ENCODE data around the gene TNXB. TPM values are rescaled to one million over a fixed set of nuclear protein-coding genes. Genes with fewer than 3 reads are reported as not detected.
"Not testable (repeated sequence)": the region's sequence is repeated elsewhere in the genome, so short reads cannot be mapped to it uniquely, and the experiment has no call there.

The TNXB gene
- total RNA-seq, 4 donors from 2014 or later, result 24.9 to 155 (median 46.3) TPM

DNA sequence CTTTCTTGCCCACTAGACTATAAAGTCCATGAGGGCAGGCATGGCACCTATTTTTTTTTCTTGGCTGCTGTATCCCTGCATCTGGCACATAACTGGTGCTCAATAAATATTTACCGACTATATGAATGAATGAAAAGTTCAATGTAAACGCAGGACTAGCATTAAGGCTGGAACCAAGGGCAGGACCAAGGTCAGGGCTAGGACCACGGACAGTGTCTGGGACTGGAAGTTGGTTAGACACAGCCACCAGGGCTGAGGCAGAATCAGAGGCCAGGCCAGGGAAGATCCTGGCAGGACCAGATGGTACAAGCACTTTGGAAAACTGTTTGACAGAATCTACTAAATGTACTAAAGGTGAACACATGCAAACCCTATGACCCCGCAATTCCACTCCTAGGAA is 3.7 kb downstream of the TNXB start:
- WGBS, 2 donors, result 82 to 84% methylated on average over 4 of the region's 4 CpGs
- no peak overlapping the region for H3K4me3 ChIP-seq (ENCODE audit: low read depth, poor library complexity, severe bottlenecking)
- intact Hi-C loops (cut with DNase I; ENCODE audit: low total_unique reads), result no loop called here
- DNase-seq (ENCODE audit: low spot score in 2 of 2), result no peak
- TF ChIP-seq, protein P1, sequence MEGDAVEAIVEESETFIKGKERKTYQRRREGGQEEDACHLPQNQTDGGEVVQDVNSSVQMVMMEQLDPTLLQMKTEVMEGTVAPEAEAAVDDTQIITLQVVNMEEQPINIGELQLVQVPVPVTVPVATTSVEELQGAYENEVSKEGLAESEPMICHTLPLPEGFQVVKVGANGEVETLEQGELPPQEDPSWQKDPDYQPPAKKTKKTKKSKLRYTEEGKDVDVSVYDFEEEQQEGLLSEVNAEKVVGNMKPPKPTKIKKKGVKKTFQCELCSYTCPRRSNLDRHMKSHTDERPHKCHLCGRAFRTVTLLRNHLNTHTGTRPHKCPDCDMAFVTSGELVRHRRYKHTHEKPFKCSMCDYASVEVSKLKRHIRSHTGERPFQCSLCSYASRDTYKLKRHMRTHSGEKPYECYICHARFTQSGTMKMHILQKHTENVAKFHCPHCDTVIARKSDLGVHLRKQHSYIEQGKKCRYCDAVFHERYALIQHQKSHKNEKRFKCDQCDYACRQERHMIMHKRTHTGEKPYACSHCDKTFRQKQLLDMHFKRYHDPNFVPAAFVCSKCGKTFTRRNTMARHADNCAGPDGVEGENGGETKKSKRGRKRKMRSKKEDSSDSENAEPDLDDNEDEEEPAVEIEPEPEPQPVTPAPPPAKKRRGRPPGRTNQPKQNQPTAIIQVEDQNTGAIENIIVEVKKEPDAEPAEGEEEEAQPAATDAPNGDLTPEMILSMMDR (IDR thresholded peaks at IDR 0.05), result no peak
- no peak for TF ChIP-seq POLR2A (IDR thresholded peaks at IDR 0.05)

DNA sequence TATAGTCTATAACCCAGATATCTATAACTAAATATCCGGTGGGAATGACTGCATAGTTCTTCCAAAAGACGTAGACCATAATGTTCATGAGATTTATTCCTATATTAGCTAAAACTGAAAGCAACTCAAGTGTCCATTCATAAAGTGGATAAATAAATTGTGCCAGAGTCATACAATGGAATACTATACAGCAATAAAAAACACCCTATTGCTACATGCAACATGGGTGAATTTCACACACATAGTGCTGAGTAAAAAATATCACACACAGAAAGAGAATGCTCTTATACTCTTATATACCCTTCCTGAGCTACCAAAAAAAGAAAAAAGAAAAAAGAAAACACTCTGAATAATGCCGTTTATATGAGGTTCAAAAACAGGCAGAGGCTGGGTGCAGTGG is 6.9 kb downstream of the TNXB start:
- WGBS, 2 donors, result 92 to 93% methylated on average over 3 of the region's 3 CpGs
- H3K4me3 ChIP-seq (ENCODE audit: low read depth, poor library complexity, severe bottlenecking), result no peak overlapping the region
- TF ChIP-seq, protein P1 (IDR thresholded peaks at IDR 0.05), result no peak
- no peak for TF ChIP-seq POLR2A (IDR thresholded peaks at IDR 0.05)
- intact Hi-C loops (cut with DNase I; ENCODE audit: low total_unique reads), result no loop called here
- DNase-seq (ENCODE audit: low spot score in 2 of 2), result no peak

DNA sequence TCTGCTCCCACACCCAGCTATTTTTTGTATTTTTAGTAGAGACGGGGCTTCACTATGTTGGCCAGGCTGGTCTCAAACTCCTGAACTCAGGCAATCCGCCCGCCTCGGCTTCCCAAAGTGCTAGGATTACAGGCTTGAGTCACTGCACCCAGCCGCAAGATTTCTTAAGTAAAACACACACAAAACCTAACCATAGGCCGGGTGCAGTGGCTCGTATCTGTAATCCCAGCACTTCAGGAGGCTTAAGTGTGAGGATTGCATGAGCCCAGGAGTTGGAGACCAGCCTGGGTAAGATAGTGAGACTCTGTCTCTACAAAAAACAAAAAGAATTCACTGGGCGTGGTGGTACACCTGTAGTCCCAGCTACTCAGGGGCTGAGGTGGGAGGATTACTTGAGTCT is 8.9 kb downstream of the TNXB start:
- DNase-seq (ENCODE audit: low spot score in 2 of 2); H3K4me3 ChIP-seq (ENCODE audit: low read depth, poor library complexity, severe bottlenecking); intact Hi-C loops (cut with DNase I; ENCODE audit: low total_unique reads): not testable (repeated sequence)
- 90 to 93% methylated on average over 8 of the region's 8 CpGs for WGBS, 2 donors

DNA sequence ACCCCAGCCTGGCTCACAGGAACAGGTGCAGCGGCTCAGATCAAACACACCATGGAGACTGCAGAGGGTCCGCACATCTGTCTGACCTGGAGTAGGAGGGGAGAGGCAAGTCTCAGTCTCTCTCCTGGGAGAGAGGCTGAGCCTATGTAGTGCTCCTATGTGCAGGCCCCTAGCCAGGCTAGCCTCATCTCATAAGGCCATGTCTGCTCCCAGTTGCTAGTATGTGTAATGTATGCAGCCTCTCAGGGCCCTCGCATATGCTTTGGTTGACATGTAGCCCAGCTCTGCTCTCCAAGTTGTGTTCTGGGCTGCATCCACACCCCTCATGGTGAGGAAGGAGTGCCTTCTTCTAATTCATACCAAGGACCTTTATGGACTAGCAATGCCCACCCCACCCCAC is 11.8 kb downstream of the TNXB start:
- H3K4me3 ChIP-seq (ENCODE audit: low read depth, poor library complexity, severe bottlenecking), result no peak overlapping the region
- DNase-seq (ENCODE audit: low spot score in 2 of 2), result no peak
- whole genome bisulfite sequencing, 2 donors, result 90 to 93% methylated on average over 3 of the region's 3 CpGs
- intact Hi-C loops (cut with DNase I; ENCODE audit: low total_unique reads), result no loop called here
- no peak for TF ChIP-seq POLR2A (IDR thresholded peaks at IDR 0.05)
- TF ChIP-seq, protein P1 (IDR thresholded peaks at IDR 0.05), result no peak

DNA sequence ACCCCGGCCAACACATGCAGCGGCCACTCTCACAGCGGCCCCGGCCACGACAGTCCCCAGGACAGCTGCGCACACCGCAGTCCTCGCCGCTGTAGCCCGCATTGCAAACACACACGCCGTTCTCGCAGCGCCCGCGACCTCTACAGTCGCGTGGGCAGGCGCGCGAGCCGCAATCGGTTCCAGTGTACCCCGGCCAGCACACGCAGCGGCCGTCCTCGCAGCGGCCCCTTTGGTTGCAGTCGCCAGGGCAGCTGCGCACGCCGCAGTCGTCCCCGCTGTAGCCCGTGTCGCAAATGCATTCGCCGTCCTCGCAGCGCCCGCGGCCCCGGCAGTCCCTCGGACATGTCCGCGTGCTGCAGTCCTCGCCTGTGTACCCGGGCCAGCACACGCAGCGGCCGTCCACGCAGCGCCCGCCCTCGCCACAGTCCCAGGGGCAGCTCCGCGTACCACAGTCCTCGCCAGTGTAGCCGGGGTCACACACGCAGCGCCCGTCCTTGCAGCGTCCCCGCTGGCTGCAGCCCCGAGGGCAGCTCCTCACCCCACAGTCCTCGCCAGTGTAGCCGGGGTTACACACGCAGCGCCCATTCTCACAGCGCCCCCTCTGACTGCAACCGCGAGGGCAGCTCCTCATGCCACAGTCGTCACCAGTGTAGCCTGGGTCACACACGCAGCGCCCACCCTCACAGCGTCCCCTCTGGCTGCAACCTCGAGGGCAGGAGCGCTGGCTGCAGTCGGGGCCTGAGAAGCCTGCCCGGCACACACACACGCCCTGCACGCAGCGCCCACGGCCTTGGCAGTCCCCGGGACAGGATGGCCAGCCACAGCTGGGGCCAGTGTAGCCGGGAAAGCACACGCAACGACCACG is 12.5 kb downstream of the TNXB start:
- 55 to 62% methylated on average over 52 to 73 of the region's 90 CpGs for WGBS, 2 donors
- DNase-seq (ENCODE audit: low spot score in 2 of 2), result no peak
- H3K4me3 ChIP-seq (ENCODE audit: low read depth, poor library complexity, severe bottlenecking), result no peak overlapping the region
- intact Hi-C loops (cut with DNase I; ENCODE audit: low total_unique reads), result no loop called here
- TF ChIP-seq POLR2A (IDR thresholded peaks at IDR 0.05), result no peak
- TF ChIP-seq, protein P1 (IDR thresholded peaks at IDR 0.05), result no peak

DNA sequence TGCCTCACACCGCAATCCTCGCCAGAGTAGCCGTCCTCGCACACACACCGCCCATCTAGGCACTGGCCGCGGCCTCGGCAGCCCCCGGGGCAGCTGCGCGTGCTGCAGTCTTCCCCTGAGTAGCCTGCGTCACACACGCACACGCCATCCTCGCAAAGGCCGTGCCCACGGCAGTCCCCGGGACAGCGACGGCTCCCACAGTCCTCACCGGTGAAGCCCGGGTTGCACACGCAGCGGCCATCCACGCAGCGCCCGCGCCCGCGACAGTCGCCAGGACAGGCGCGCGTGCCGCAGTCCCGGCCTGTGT is 13.1 kb downstream of the TNXB start:
- WGBS, 2 donors, result 51 to 62% methylated on average over 36 of the region's 36 CpGs
- intact Hi-C loops (cut with DNase I; ENCODE audit: low total_unique reads), result no loop called here
- no peak overlapping the region for H3K4me3 ChIP-seq (ENCODE audit: low read depth, poor library complexity, severe bottlenecking)
- DNase-seq (ENCODE audit: low spot score in 2 of 2), result no peak
- TF ChIP-seq, protein P1 (IDR thresholded peaks at IDR 0.05), result no peak
- no peak for TF ChIP-seq POLR2A (IDR thresholded peaks at IDR 0.05)
